GM15510 (cell line): ENCODE data around the gene ARMC3.

Experiments used
- POLR2A ChIP-seq: IDR thresholded peaks from 3 replicates; pipeline ENCODE4 v1.6.1; 2011; ENCODE audit warnings: borderline replicate concordance; ENCODE audit not compliant: insufficient read length; ENCODE audit errors: extremely low read depth

ARMC3 gene

GRCh38 chr10:23069019-23069815 is 141.4 kb downstream of the ARMC3 start:
- no peak for TF ChIP-seq POLR2A

- TF ChIP-seq POLR2A: no peak
Observed at GRCh38 chr10:23070913-23071218, 143.0 kb downstream of the ARMC3 start.

GRCh38 chr10:23073527-23073926 is 145.7 kb downstream of the ARMC3 start:
- no peak for TF ChIP-seq POLR2A

- TF ChIP-seq POLR2A: no peak
Observed at GRCh38 chr10:23075672-23076071, 147.8 kb downstream of the ARMC3 start.

GRCh38 chr10:23078114-23078513 is 150.3 kb downstream of the ARMC3 start:
- no peak for TF ChIP-seq POLR2A

- no peak for TF ChIP-seq POLR2A
Observed at GRCh38 chr10:23079700-23080099, 151.8 kb downstream of the ARMC3 start.

- no peak for TF ChIP-seq POLR2A
Observed at GRCh38 chr10:23080262-23080661, 152.4 kb downstream of the ARMC3 start.

GRCh38 chr10:23081221-23081750 is 153.4 kb downstream of the ARMC3 start:
- TF ChIP-seq POLR2A: no peak

- no peak for TF ChIP-seq POLR2A
Observed at GRCh38 chr10:23081891-23082290, 154.0 kb downstream of the ARMC3 start.
